HG03439 (cell line): ENCODE data around the gene NUAK2.

Source experiments
- ATAC-seq: cut with Tn5 transposase; IDR thresholded peaks from one replicate; pipeline ENCODE4 v1.9.1; 2021; ENCODE audit warnings: mild to moderate bottlenecking, moderate library complexity; ENCODE audit not compliant: unreplicated experiment

NUAK2 gene

GRCh38 chr1:205348554-205349487, 27.3 kb upstream of the NUAK2 start:
- ATAC-seq, result no peak

GRCh38 chr1:205346956-205347574, 25.5 kb upstream of the NUAK2 start:
- ATAC-seq, result no peak

GRCh38 chr1:205345761-205346160, 24.2 kb upstream of the NUAK2 start:
- no peak for ATAC-seq

- no peak for ATAC-seq
Measured at GRCh38 chr1:205344066-205344928, 22.8 kb upstream of the NUAK2 start.

- no peak for ATAC-seq
Measured at GRCh38 chr1:205343431-205344065, 22.0 kb upstream of the NUAK2 start.

- ATAC-seq, result no peak
Measured at GRCh38 chr1:205342986-205343385, 21.4 kb upstream of the NUAK2 start.

GRCh38 chr1:205340676-205341075, 19.1 kb upstream of the NUAK2 start:
- no peak for ATAC-seq

- peak; percentile 67 for ATAC-seq
Measured at GRCh38 chr1:205339717-205340116, 18.2 kb upstream of the NUAK2 start.

GRCh38 chr1:205339197-205339702, 17.7 kb upstream of the NUAK2 start:
- ATAC-seq, result no peak

GRCh38 chr1:205338011-205338410, 16.5 kb upstream of the NUAK2 start:
- no peak for ATAC-seq

GRCh38 chr1:205337481-205337880, 15.9 kb upstream of the NUAK2 start:
- ATAC-seq, result no peak

GRCh38 chr1:205335692-205336091, 14.1 kb upstream of the NUAK2 start:
- ATAC-seq, result no peak

GRCh38 chr1:205332015-205332791, 10.7 kb upstream of the NUAK2 start:
- ATAC-seq, result no peak

- ATAC-seq, result no peak
Measured at GRCh38 chr1:205330150-205330549, 8.6 kb upstream of the NUAK2 start.

- ATAC-seq, result no peak
Measured at GRCh38 chr1:205329719-205330118, 8.2 kb upstream of the NUAK2 start.

GRCh38 chr1:205328476-205328875, 6.9 kb upstream of the NUAK2 start:
- no peak for ATAC-seq

GRCh38 chr1:205326812-205327466, 5.4 kb upstream of the NUAK2 start:
- no peak for ATAC-seq

GRCh38 chr1:205325334-205325884, 3.9 kb upstream of the NUAK2 start:
- ATAC-seq, result no peak

- no peak for ATAC-seq
Measured at GRCh38 chr1:205324781-205325180, 3.2 kb upstream of the NUAK2 start.
